ENCODE results near the gene SFN. TPM values are rescaled to one million over a fixed set of nuclear protein-coding genes. Genes with fewer than 3 reads are reported as not detected.

Gene SFN
- total RNA-seq (2021) = 8.0 to 14.3 TPM (median 8.0 TPM) in 3 replicates
- percentile 53 among the genes with signal in this experiment for Bru-seq, nascent RNA
- long read RNA-seq, experiment 1, transcript SFN-201 (1 exons, 1,320 nt) = major isoform, 15 of 15 reads
- long read RNA-seq, experiment 1, partial matches to known transcripts = 0 of 15 reads
- long read RNA-seq, experiment 1, other reads (novel, unspliced or antisense) = 0 of 15 reads
- long read RNA-seq, experiment 2, transcript SFN-201 (1 exons, 1,320 nt) = major isoform, 16 of 16 reads
- long read RNA-seq, experiment 2, partial matches to known transcripts = 0 of 16 reads
- long read RNA-seq, experiment 2, other reads (novel, unspliced or antisense) = 0 of 16 reads
- long read RNA-seq, experiment 3, transcript SFN-201 (1 exons, 1,320 nt) = major isoform, 9 of 9 reads
- long read RNA-seq, experiment 3, partial matches to known transcripts = 0 of 9 reads
- long read RNA-seq, experiment 3, other reads (novel, unspliced or antisense) = 0 of 9 reads

DNA sequence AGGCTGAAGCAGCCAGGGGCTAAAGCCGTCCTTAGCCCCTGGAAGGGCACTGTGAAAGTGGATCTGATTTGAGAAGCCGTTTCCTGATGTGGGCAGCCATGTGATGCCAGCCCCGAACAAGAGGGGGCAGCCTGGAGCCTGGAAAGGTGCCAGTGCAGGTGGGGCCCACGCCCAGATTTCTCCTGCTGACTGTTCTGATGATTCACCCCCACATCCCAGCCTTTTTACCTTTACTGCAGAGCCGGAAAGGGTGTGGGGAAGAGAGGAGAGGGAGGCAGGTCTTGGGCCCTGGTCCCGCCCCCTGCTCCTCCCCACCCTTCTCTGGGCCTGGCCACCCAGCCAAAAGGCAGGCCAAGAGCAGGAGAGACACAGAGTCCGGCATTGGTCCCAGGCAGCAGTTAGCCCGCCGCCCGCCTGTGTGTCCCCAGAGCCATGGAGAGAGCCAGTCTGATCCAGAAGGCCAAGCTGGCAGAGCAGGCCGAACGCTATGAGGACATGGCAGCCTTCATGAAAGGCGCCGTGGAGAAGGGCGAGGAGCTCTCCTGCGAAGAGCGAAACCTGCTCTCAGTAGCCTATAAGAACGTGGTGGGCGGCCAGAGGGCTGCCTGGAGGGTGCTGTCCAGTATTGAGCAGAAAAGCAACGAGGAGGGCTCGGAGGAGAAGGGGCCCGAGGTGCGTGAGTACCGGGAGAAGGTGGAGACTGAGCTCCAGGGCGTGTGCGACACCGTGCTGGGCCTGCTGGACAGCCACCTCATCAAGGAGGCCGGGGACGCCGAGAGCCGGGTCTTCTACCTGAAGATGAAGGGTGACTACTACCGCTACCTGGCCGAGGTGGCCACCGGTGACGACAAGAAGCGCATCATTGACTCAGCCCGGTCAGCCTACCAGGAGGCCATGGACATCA lies at the start of gene SFN:
TSS of gene SFN (plus strand) at position 369 of the 904 bp plus-strand sequence. CDS start at position 433, 64 bp downstream.
- TF ChIP-seq ZNF138 (CRISPR knock-in tag; conservative IDR thresholded peaks at IDR 0.05) (no peak), MYBL2 (CRISPR knock-in tag; IDR thresholded peaks at IDR 0.05) (no peak), ZNF232 (CRISPR knock-in tag; IDR thresholded peaks at IDR 0.05) (no peak), MAX (CRISPR knock-in tag; IDR thresholded peaks at IDR 0.05) (peak; percentile 44; the same call in 1 of the 2 replicates), USF2 (CRISPR knock-in tag; IDR thresholded peaks at IDR 0.05) (no peak; the same call in 1 of the 2 replicates), TP53 (CRISPR knock-in tag; IDR thresholded peaks at IDR 0.05) (no peak), FOXJ3 (CRISPR knock-in tag; IDR thresholded peaks at IDR 0.05; ENCODE audit: borderline replicate concordance) (no peak)
- TF ChIP-seq, protein P1, sequence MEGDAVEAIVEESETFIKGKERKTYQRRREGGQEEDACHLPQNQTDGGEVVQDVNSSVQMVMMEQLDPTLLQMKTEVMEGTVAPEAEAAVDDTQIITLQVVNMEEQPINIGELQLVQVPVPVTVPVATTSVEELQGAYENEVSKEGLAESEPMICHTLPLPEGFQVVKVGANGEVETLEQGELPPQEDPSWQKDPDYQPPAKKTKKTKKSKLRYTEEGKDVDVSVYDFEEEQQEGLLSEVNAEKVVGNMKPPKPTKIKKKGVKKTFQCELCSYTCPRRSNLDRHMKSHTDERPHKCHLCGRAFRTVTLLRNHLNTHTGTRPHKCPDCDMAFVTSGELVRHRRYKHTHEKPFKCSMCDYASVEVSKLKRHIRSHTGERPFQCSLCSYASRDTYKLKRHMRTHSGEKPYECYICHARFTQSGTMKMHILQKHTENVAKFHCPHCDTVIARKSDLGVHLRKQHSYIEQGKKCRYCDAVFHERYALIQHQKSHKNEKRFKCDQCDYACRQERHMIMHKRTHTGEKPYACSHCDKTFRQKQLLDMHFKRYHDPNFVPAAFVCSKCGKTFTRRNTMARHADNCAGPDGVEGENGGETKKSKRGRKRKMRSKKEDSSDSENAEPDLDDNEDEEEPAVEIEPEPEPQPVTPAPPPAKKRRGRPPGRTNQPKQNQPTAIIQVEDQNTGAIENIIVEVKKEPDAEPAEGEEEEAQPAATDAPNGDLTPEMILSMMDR (IDR thresholded peaks at IDR 0.05) = peak; percentile 52
- TF ChIP-seq, protein P2, sequence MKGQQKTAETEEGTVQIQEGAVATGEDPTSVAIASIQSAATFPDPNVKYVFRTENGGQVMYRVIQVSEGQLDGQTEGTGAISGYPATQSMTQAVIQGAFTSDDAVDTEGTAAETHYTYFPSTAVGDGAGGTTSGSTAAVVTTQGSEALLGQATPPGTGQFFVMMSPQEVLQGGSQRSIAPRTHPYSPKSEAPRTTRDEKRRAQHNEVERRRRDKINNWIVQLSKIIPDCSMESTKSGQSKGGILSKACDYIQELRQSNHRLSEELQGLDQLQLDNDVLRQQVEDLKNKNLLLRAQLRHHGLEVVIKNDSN (CRISPR knock-in tag; IDR thresholded peaks at IDR 0.05) = peak; percentile 54; the same call in 1 of the 2 replicates
- Mint-ChIP-seq H3K4me1 (peaks cover 42% of the 10 kb centered on the region), H3K4me3 (peak within 1 kb of the TSS; percentile 94), H3K27ac (peak within 1 kb of the TSS; percentile 96), H3K27me3 (ENCODE audit: low read depth) (peaks cover 16% of the 10 kb centered on the region), H3K36me3 (no peaks in the 10 kb centered on the region), H3K9me3 (no peaks in the 10 kb centered on the region)
- POLR2A ChIA-PET = no interaction called here
- DNase-seq (ENCODE audit: low spot score) (peak; percentile 89), ATAC-seq (peak; percentile 60)
- CTCF ChIA-PET = interaction anchor here (0.7 to 2.6 kb wide), 8 partner anchors 11 to 261 kb away, joined by 3 to 11 read pairs (median 4); no protein-coding TSS in a partner anchor

- peaks cover 6% of the 10 kb centered on the region for H3K36me3 Mint-ChIP-seq
- CTCF ChIA-PET = interaction anchor here (1.3 kb wide), 1 partner anchor 26 kb away, joined by 3 read pairs; no protein-coding TSS in a partner anchor
- no peak overlapping the region for H3K4me3 Mint-ChIP-seq
- peaks cover 15% of the 10 kb centered on the region; the same call in 1 of the 2 replicates for H3K9me3 Mint-ChIP-seq
- H3K27ac Mint-ChIP-seq = no peak overlapping the region
- peaks cover 7% of the 10 kb centered on the region for H3K27me3 Mint-ChIP-seq (ENCODE audit: low read depth)
- no peak for DNase-seq (ENCODE audit: low spot score)
- H3K4me1 Mint-ChIP-seq = no peaks in the 10 kb centered on the region
- POLR2A ChIA-PET = no interaction called here
- no peak for ATAC-seq
- TF ChIP-seq, protein P3, sequence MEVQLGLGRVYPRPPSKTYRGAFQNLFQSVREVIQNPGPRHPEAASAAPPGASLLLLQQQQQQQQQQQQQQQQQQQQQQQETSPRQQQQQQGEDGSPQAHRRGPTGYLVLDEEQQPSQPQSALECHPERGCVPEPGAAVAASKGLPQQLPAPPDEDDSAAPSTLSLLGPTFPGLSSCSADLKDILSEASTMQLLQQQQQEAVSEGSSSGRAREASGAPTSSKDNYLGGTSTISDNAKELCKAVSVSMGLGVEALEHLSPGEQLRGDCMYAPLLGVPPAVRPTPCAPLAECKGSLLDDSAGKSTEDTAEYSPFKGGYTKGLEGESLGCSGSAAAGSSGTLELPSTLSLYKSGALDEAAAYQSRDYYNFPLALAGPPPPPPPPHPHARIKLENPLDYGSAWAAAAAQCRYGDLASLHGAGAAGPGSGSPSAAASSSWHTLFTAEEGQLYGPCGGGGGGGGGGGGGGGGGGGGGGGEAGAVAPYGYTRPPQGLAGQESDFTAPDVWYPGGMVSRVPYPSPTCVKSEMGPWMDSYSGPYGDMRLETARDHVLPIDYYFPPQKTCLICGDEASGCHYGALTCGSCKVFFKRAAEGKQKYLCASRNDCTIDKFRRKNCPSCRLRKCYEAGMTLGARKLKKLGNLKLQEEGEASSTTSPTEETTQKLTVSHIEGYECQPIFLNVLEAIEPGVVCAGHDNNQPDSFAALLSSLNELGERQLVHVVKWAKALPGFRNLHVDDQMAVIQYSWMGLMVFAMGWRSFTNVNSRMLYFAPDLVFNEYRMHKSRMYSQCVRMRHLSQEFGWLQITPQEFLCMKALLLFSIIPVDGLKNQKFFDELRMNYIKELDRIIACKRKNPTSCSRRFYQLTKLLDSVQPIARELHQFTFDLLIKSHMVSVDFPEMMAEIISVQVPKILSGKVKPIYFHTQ (CRISPR knock-in tag; IDR thresholded peaks at IDR 0.05) = no peak
- TF ChIP-seq PRRX2 (CRISPR knock-in tag; IDR thresholded peaks at IDR 0.05) = no peak
- no peak for TF ChIP-seq AFF4 (CRISPR knock-in tag; IDR thresholded peaks at IDR 0.05; ENCODE audit: borderline replicate concordance)
- TF ChIP-seq ZNF671 (CRISPR knock-in tag; IDR thresholded peaks at IDR 0.05) = no peak
- no peak for TF ChIP-seq FOXJ3 (CRISPR knock-in tag; IDR thresholded peaks at IDR 0.05; ENCODE audit: borderline replicate concordance)
- no peak for TF ChIP-seq ZNF423 (CRISPR knock-in tag; IDR thresholded peaks at IDR 0.05)
- TF ChIP-seq GABPB1 (CRISPR knock-in tag; IDR thresholded peaks at IDR 0.05) = no peak
- TF ChIP-seq, protein P4, sequence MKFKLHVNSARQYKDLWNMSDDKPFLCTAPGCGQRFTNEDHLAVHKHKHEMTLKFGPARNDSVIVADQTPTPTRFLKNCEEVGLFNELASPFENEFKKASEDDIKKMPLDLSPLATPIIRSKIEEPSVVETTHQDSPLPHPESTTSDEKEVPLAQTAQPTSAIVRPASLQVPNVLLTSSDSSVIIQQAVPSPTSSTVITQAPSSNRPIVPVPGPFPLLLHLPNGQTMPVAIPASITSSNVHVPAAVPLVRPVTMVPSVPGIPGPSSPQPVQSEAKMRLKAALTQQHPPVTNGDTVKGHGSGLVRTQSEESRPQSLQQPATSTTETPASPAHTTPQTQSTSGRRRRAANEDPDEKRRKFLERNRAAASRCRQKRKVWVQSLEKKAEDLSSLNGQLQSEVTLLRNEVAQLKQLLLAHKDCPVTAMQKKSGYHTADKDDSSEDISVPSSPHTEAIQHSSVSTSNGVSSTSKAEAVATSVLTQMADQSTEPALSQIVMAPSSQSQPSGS (CRISPR knock-in tag; IDR thresholded peaks at IDR 0.05; ENCODE audit: borderline replicate concordance, low read depth) = no peak
- TF ChIP-seq, protein P5, sequence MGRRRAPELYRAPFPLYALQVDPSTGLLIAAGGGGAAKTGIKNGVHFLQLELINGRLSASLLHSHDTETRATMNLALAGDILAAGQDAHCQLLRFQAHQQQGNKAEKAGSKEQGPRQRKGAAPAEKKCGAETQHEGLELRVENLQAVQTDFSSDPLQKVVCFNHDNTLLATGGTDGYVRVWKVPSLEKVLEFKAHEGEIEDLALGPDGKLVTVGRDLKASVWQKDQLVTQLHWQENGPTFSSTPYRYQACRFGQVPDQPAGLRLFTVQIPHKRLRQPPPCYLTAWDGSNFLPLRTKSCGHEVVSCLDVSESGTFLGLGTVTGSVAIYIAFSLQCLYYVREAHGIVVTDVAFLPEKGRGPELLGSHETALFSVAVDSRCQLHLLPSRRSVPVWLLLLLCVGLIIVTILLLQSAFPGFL (CRISPR knock-in tag; IDR thresholded peaks at IDR 0.05; ENCODE audit: borderline replicate concordance) = no peak
These were observed 48.6 kb upstream of the SFN start for GRCh38 chr1:26814377-26814776.

All from WTC11 (cell line).